ENCODE results near the gene NPPB.

The NPPB gene

DNA sequence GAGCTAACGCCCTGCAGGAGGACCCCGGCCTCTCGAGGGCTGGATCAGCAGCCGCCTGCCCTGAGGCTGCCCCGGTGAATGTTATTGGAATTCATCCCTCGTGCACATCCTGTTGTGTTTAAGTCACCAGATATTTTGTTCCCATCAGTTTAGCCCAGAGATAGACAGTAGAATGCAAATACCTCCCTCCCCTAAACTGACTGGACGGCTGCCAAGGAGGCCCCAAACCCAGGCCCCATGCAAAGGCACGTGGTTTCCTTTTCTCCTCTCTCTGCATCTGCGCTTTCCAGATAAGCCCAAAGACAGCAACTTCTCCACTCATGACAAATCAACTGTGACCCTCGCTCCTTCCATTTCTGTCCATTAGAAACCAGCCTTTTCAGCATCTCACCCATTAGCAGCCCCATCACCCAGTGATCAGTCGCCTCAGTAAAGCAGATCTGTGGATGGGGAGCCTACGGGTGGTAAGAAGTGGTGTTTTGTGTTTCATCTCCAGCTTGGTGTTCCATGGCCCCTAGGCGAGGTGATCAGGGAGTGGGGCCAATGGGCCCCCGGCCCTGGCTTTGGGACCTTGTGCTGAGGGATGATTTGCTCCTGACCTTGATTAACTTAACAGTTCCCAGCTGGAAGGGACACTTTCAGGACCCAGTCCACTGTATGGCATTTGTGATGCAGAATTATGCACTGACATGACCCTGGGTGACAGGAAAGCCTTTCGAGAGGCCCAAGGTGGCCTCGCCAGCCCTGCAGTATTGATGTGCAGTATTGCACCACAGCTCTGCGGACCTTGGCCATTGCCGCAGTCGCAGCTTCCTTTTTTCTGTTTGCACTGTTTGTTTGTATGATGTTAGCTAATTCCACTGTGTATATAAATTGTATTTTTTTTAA, 16.3 kb downstream of the NPPB start:
- no peak overlapping the region for H3K4me3 ChIP-seq
- peaks cover 48 to 76% (median 69%) of the 10 kb centered on the region in 10 experiments for H3K4me1 ChIP-seq
- H3K27me3 ChIP-seq: no peaks in the 10 kb centered on the region
- peak overlapping the region in 7 of 11 experiments; percentile 12 to 61 (median 32); a peak in 10 of 22 replicates for H3K9ac ChIP-seq
- no peaks in the 10 kb centered on the region for H3K9me3 ChIP-seq (replicated peaks in 1 of 11)
- H3K27ac ChIP-seq: peak overlapping the region in 8 of 11 experiments; percentile 11 to 54 (median 42); a peak in 14 of 22 replicates
- H3K36me3 ChIP-seq: peaks cover 45 to 94% (median 66%) of the 10 kb centered on the region in 11 experiments
- TF ChIP-seq Cebpa-rat (IDR thresholded peaks at IDR 0.05): no peak; a peak in 1 of 22 replicates
- peak overlapping the region; percentile 66 to 87 (median 81) for H3K4me2 ChIP-seq
- peaks cover 0 to 95% (median 48%) of the 10 kb centered on the region in 11 experiments; a peak in 19 of 22 replicates for H4K20me1 ChIP-seq

DNA sequence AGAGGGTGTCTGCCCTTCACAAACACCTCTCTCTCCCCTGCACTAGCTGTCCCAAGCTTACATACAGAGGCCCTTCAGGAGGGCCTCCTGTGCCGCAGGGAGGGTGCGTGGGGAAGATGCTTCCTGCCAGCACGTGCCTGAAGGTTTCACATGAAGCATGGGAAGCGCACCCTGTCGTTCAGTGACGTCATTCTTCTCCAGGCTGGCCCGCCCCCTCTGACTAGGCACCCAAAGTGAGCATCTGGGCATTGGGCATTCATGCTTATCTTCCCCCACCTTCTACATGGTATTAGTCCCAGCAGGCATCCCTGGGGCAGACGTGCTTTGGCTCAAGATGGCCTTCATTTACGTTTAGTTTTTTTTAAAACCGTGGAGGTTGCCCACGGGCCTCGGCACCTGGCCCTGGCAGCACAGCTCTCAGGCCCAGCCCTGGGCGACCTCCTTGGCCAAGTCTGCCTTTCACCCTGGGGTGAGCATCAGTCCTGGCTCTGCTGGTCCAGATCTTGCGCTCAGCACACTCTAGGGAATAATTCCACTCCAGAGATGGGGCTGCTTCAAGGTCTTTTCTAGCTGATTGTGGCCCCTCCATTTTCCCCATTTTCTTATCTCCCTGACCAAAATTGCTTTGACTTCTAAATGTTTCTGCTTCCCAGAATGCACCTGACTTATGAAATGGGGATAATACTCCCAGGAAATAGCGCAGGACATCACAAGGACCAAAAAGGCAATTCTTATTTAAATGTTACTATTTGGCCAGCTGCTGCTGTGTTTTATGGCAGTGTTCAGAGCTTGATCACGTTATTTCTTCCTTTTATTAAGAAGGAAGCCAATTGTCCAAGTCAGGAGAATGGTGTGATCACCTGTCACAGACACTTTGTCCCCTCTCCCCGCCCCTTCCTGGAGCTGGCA, 17.2 kb downstream of the NPPB start:
- Histone ChIP-seq H3K4me2 (peak overlapping the region; percentile 66 to 87 (median 81)), H3K27me3 (no peaks in the 10 kb centered on the region), H3K4me3 (no peak overlapping the region), H3K4me1 (peaks cover 45 to 67% (median 60%) of the 10 kb centered on the region in 10 experiments), H4K20me1 (peaks cover 0 to 95% (median 52%) of the 10 kb centered on the region in 11 experiments; a peak in 19 of 22 replicates), H3K9me3 (replicated peaks in 1 of 11) (no peaks in the 10 kb centered on the region), H3K27ac (peak overlapping the region in 8 of 11 experiments; percentile 4 to 54 (median 41); a peak in 14 of 22 replicates), H3K9ac (peak overlapping the region in 8 of 11 experiments; percentile 10 to 61 (median 26); a peak in 13 of 22 replicates), H3K36me3 (peaks cover 54 to 94% (median 75%) of the 10 kb centered on the region in 11 experiments)
- no peak for TF ChIP-seq Cebpa-rat (IDR thresholded peaks at IDR 0.05)

DNA sequence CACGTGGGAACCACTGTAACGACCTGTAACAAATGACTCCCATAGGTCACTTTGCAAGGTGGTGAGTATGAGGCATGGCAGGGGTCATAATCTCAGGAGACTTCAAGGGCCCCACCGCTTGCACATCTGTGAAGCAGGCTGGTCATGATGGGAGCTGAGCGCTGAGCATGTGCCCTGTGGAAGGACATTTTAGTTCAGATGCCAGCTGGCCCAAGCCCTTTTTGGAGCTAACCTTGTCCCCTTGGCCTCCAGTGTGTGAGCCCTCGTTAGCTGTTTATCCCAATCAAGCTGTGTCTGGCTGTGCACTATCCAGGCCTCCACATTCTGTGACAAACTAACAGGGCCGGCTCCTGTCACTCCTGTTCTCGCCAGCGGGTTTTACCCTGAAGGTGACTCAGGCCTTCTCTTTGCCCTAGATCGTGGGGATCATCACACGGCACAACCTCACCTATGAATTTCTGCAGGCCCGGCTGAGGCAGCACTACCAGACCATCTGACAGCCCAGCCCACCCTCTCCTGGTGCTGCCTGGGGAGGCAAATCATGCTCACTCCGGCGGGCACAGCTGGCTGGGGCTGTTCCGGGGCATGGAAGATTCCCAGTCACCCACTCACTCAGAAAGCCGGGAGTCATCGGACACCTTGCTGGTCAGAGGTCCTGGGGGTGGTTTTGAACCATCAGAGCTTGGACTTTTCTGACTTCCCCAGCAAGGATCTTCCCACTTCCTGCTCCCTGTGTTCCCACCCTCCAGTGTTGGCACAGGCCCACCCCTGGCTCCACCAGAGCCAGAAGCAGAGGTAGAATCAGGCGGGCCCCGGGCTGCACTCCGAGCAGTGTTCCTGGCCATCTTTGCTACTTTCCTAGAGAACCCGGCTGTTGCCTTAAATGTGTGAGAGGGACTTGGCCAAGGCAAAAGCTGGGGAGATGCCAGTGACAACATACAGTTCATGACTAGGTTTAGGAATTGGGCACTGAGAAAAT, 18.7 kb downstream of the NPPB start:
- Histone ChIP-seq H3K9ac (peak overlapping the region in 6 of 11 experiments; percentile 5 to 61 (median 24); a peak in 6 of 22 replicates), H3K27ac (peak overlapping the region in 2 of 11 experiments; percentile 8 to 44; a peak in 2 of 22 replicates), H3K9me3 (replicated peaks in 1 of 11) (no peaks in the 10 kb centered on the region), H3K4me1 (peaks cover 44 to 52% (median 48%) of the 10 kb centered on the region in 10 experiments), H3K4me2 (peak overlapping the region; percentile 4 to 87 (median 81); a peak in 17 of 22 replicates), H3K4me3 (no peak overlapping the region), H4K20me1 (peaks cover 0 to 98% (median 49%) of the 10 kb centered on the region in 11 experiments; a peak in 19 of 22 replicates), H3K36me3 (peaks cover 69 to 98% (median 85%) of the 10 kb centered on the region in 11 experiments), H3K27me3 (no peaks in the 10 kb centered on the region)
- no peak for TF ChIP-seq Cebpa-rat (IDR thresholded peaks at IDR 0.05)

DNA sequence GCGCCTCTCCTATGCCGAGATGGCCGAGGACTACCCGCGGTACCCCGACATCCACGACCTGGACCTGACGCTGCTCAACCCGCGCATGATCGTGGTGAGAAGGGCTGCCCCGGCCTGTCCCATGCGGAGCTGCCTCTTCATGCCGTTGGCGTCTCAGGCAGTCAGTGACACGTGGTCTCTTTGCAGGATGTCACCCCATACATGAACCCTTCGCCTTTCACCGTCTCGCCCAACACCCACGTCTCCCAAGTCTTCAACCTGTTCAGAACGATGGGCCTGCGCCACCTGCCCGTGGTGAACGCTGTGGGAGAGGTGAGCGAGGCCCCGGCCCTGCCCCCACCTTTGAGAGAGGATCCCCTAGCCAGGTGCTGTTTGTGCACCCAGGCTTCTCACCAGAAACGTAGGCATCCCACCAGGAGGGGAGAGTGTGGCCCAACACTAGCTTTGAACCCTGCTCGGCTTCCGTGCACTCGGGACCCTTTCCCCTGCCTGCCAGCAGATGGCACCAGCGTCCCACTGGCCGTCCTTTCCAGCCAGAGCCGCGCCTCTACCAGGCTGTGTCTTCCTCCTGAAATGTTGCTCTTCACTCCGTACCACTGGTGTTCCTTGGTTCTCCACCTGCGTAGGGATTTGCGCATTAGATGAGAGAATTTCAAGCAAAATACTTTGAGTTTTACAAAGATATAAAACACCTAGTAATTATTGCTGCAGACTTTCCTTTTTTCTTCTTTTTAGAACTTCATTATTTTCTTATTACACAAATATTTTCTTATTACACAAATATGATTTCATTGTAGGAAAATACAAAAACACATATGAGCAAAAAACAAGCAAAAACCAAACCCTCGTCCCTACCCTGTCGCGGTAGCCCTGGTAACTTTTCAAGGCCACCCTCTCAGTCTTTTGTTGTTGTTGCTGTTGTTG, 20.1 kb downstream of the NPPB start:
- Histone ChIP-seq H3K36me3 (peaks cover 73 to 98% (median 85%) of the 10 kb centered on the region in 11 experiments), H3K27ac (no peak overlapping the region), H3K4me3 (no peak overlapping the region), H3K27me3 (no peaks in the 10 kb centered on the region), H4K20me1 (peaks cover 0 to 98% (median 49%) of the 10 kb centered on the region in 11 experiments; a peak in 19 of 22 replicates), H3K4me2 (no peak overlapping the region), H3K9me3 (replicated peaks in 1 of 11) (no peaks in the 10 kb centered on the region), H3K4me1 (peaks cover 36 to 41% (median 40%) of the 10 kb centered on the region in 10 experiments), H3K9ac (no peak overlapping the region)
- TF ChIP-seq Cebpa-rat (IDR thresholded peaks at IDR 0.05): no peak

DNA sequence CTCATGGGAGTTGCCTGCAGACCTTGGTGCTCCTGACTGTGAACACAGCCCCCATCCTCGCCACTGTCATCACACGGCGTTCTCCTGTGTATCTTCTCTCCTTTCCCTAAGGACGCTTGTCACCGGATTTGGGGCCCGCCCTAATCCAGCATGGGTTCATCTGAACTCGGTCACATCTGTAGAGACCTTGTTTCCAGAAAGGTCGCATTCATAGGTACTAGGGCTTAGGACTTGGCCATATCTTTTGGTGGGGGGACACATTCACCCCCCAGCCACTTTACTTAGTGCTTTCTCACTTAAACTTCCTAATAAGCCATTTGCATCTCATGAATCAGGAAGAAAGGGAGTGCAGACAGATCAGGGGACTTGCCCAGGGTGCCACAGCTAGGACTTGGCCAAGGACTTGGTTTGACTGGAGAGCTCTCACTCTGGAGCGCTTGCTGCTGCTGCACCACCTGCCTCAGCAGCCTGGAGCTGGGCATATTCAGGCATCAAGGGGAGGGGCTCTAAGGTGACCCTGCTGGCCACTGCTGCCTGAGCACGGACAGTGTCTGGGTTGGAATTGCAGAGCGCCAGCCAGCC, 20.9 kb downstream of the NPPB start:
- Histone ChIP-seq H3K9ac (no peak overlapping the region), H3K4me3 (no peak overlapping the region), H3K9me3 (replicated peaks in 1 of 11) (no peaks in the 10 kb centered on the region), H3K27me3 (no peaks in the 10 kb centered on the region), H3K4me1 (peaks cover 29 to 34% (median 32%) of the 10 kb centered on the region in 10 experiments), H4K20me1 (peaks cover 0 to 97% (median 48%) of the 10 kb centered on the region in 11 experiments; a peak in 19 of 22 replicates), H3K27ac (no peak overlapping the region), H3K4me2 (no peak overlapping the region), H3K36me3 (peaks cover 79 to 99% (median 89%) of the 10 kb centered on the region in 11 experiments)
- TF ChIP-seq Cebpa-rat (IDR thresholded peaks at IDR 0.05): no peak

DNA sequence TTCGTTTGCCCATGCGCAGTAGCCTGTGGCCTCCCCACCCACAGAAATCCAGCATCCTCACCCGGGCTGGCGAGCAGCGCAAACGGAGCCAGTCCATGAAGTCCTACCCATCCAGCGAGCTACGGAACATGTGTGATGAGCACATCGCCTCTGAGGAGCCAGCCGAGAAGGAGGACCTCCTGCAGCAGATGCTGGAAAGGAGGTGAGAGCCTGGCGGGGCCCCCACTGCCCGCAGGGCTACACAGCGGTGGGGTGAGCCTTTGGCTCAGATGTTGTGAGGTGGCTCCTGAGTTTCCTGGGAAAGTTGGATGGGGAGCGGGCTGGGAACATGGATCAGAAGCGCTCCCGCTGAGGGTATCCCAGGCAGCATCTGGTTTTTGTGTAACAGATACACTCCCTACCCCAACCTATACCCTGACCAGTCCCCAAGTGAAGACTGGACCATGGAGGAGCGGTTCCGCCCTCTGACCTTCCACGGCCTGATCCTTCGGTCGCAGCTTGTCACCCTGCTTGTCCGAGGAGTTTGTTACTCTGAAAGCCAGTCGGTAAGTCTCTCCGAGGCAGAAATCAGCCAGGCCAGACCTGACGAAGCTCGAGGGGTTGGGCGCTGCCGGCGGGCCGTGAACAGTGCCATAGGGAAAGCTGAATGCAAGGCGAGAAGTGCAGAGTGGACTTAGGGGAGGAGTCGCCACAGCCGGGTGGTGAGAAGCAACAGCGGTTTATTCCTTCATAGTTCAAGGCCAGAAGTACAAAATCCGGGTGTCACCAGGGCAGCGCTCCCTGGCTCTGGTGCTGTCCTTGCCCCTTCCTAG, 21.6 kb downstream of the NPPB start:
- Histone ChIP-seq H3K4me1 (peaks cover 22 to 27% (median 25%) of the 10 kb centered on the region in 10 experiments), H3K4me2 (no peak overlapping the region), H3K9ac (0 out of 22 replicates have a peak overlapping the region, but pooled peaks of 1 of the 11 experiments have one; percentile 9), H3K27me3 (no peaks in the 10 kb centered on the region), H3K4me3 (no peak overlapping the region), H3K27ac (no peak overlapping the region), H4K20me1 (peaks cover 0 to 96% (median 41%) of the 10 kb centered on the region in 11 experiments; a peak in 19 of 22 replicates), H3K9me3 (replicated peaks in 1 of 11) (no peaks in the 10 kb centered on the region), H3K36me3 (peaks cover 86 to 100% (median 94%) of the 10 kb centered on the region in 11 experiments)
- no peak for TF ChIP-seq Cebpa-rat (IDR thresholded peaks at IDR 0.05)
